Smooth muscle cell (in vitro differentiated cells): ENCODE data around the gene ST6GALNAC3. TPM values are rescaled to one million over a fixed set of nuclear protein-coding genes. Genes with fewer than 3 reads are reported as not detected.

ENCODE experiments used
- DNase-seq: peaks from one replicate; lab custom pipeline; 2025; ENCODE audit not compliant: unreplicated experiment; lab: John Stamatoyannopoulos, UW
- H2AFZ ChIP-seq: fragments of 200-600 bp; sonication (generic); 2 replicates; pipeline ENCODE4 v1.6.0; 2016; ENCODE audit warnings: antibody characterized with exemption, low read depth, mild to moderate bottlenecking
- H3F3A ChIP-seq: fragments of 200-600 bp; sonication (generic); 2 replicates; pipeline ENCODE4 v1.6.0; 2017; ENCODE audit warnings: antibody characterized with exemption, low read depth
- H3K27ac ChIP-seq: fragments of 200-600 bp; sonication (generic); 2 replicates; pipeline ENCODE4 v1.5.1; 2016; ENCODE audit warnings: low read depth, mild to moderate bottlenecking
- H3K27me3 ChIP-seq: fragments of 200-600 bp; sonication (generic); 2 replicates; pipeline ENCODE4 v1.6.1; 2016; ENCODE audit warnings: low read depth, mild to moderate bottlenecking
- H3K36me3 ChIP-seq: fragments of 200-600 bp; sonication (generic); 2 replicates; pipeline ENCODE4 v1.5.1; 2016; ENCODE audit warnings: low read depth
- H3K4me1 ChIP-seq: fragments of 200-600 bp; sonication (generic); 2 replicates; pipeline ENCODE4 v1.5.1; 2016; ENCODE audit warnings: low read depth
- H3K4me2 ChIP-seq: fragments of 200-600 bp; sonication (generic); 2 replicates; pipeline ENCODE4 v1.6.0; 2016; ENCODE audit warnings: mild to moderate bottlenecking
- H3K4me3 ChIP-seq: fragments of 200-600 bp; sonication (generic); 2 replicates; pipeline ENCODE4 v1.5.1; 2016; ENCODE audit warnings: mild to moderate bottlenecking
- H3K79me2 ChIP-seq: fragments of 200-600 bp; sonication (generic); 2 replicates; pipeline ENCODE4 v1.6.0; 2016; ENCODE audit warnings: low read depth, mild to moderate bottlenecking
- H3K9ac ChIP-seq: fragments of 200-600 bp; sonication (generic); 2 replicates; pipeline ENCODE4 v1.6.0; 2016; ENCODE audit warnings: low read depth
- H3K9me3 ChIP-seq: fragments of 200-600 bp; sonication (generic); replicated peaks from 2 replicates; pipeline ENCODE4 v1.5.1; 2016; ENCODE audit warnings: low read depth
- H4K20me1 ChIP-seq: fragments of 200-600 bp; sonication (generic); 2 replicates; pipeline ENCODE4 v1.6.0; 2016; ENCODE audit warnings: low read depth
- WGBS: methylation state at CpG from one replicate; pipeline ENCODE4 v1.1.7; 2016; ENCODE audit warnings: low lambda C conversion rate; 5-methylcytosine and 5-hydroxymethylcytosine counted together
- polyA plus RNA-seq: library from polyadenylated mRNA; unstranded; fragments of >200 nt; fragmentation: Nextera tagmentation; extraction: Ambion mirVana; gene quantifications from 2 replicates; pipeline ENCODE4 v1.2.1, GENCODE V29; 2016
- total RNA-seq: library from RNA; depleted of rRNA; stranded (reverse); fragments of >200 nt; gene quantifications from 2 replicates; pipeline ENCODE4 v1.2.3, GENCODE V29; 2014
- TF ChIP-seq, protein P1 (sequence below): fragments of 200-600 bp; sonication (generic); IDR thresholded peaks from 2 replicates; pipeline ENCODE4 v1.5.1; 2017; ENCODE audit warnings: borderline replicate concordance, mild to moderate bottlenecking, antibody characterized with exemption; ENCODE audit not compliant: insufficient read depth, poor library complexity, severe bottlenecking

ST6GALNAC3 gene
- total and polyA plus RNA-seq, 2 experiments from 2014 or later: 9.3 to 13.4 TPM

DNA sequence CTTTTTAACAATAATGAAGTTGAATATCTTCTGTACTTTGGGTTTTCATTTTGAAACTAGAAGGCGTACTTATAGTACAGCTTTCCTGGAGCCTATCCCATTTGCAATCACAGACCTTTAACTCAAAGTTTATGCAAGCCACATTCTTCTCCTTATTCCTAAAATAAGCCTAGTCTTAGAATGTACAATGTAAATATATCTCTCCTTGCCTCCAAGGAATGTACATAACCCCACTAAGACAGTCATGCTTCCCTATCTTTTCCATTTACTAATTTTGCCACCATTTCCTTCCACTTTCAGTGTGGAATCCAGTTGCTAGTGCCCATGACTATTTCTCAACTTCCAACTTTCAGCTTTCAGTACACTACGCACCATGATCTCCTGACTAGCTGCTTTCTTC, 327.6 kb downstream of the ST6GALNAC3 start:
- Histone ChIP-seq H3K9me3 (no peaks in the 10 kb centered on the region), H3K27ac (no peak overlapping the region), H3K79me2 (no peaks in the 10 kb centered on the region), H3K36me3 (no peaks in the 10 kb centered on the region), H3K27me3 (no peaks in the 10 kb centered on the region), H3K4me2 (no peak overlapping the region), H3K4me1 (no peaks in the 10 kb centered on the region), H3K9ac (no peak overlapping the region), H3K4me3 (no peak overlapping the region), H3F3A (no peaks in the 10 kb centered on the region), H2AFZ (no peak overlapping the region), H4K20me1 (no peaks in the 10 kb centered on the region)
- TF ChIP-seq, protein P1, sequence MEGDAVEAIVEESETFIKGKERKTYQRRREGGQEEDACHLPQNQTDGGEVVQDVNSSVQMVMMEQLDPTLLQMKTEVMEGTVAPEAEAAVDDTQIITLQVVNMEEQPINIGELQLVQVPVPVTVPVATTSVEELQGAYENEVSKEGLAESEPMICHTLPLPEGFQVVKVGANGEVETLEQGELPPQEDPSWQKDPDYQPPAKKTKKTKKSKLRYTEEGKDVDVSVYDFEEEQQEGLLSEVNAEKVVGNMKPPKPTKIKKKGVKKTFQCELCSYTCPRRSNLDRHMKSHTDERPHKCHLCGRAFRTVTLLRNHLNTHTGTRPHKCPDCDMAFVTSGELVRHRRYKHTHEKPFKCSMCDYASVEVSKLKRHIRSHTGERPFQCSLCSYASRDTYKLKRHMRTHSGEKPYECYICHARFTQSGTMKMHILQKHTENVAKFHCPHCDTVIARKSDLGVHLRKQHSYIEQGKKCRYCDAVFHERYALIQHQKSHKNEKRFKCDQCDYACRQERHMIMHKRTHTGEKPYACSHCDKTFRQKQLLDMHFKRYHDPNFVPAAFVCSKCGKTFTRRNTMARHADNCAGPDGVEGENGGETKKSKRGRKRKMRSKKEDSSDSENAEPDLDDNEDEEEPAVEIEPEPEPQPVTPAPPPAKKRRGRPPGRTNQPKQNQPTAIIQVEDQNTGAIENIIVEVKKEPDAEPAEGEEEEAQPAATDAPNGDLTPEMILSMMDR: no peak
- WGBS: 93% methylated on average over 2 of the region's 2 CpGs
- DNase-seq: no peak

DNA sequence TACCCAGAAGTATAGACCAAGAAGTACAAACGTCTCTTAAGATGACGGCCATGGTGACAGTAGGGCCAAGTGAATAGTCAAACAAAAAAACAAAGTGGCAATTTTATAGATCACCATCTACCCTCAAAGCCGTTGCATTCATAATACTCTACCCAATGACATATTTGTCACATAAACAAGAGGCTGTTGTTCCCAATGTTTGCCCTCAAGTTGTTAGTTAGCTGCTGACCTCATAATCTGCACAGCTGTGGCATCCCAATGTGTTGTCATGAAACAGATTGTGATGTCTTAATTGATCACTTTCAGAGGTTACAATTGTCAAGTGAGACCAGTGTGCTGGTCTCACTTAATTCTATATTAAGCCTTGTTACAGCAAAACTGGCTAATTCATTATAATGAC, 333.8 kb downstream of the ST6GALNAC3 start:
- H3F3A ChIP-seq: no peaks in the 10 kb centered on the region
- no peaks in the 10 kb centered on the region for H3K79me2 ChIP-seq
- WGBS: 94% methylated on average over 3 of the region's 3 CpGs
- H3K9ac ChIP-seq: no peak overlapping the region
- H3K36me3 ChIP-seq: no peaks in the 10 kb centered on the region
- no peak overlapping the region for H3K4me3 ChIP-seq
- no peak overlapping the region for H2AFZ ChIP-seq
- H4K20me1 ChIP-seq: no peaks in the 10 kb centered on the region
- H3K9me3 ChIP-seq: no peaks in the 10 kb centered on the region
- DNase-seq: no peak
- H3K27me3 ChIP-seq: no peaks in the 10 kb centered on the region
- H3K27ac ChIP-seq: no peak overlapping the region
- TF ChIP-seq, protein P1: no peak
- no peaks in the 10 kb centered on the region for H3K4me1 ChIP-seq
- H3K4me2 ChIP-seq: no peak overlapping the region

DNA sequence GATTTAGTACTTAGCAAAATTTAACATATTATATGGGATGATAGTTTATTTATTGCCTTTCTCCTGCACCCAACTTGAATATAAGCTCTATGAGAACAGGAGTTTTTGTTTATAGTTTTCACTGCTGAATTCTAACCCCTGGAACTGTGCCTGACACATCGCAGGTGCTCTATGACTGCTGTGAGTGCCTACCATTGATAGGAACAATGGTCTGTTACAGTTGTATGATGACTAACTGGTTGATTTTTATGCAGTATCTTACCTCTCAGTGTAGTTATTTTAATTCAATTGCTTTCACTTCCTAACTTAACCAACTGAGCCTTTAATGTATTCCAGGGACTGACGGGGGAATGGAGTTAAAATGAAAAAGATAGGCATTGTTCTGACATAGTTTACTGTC, 336.0 kb downstream of the ST6GALNAC3 start:
- Histone ChIP-seq H3K27me3 (no peaks in the 10 kb centered on the region), H3K4me1 (no peaks in the 10 kb centered on the region), H3K4me3 (no peak overlapping the region), H3K36me3 (no peaks in the 10 kb centered on the region), H3K9me3 (no peaks in the 10 kb centered on the region), H3K9ac (no peak overlapping the region), H3K27ac (no peak overlapping the region), H2AFZ (no peak overlapping the region), H3F3A (no peaks in the 10 kb centered on the region), H3K4me2 (no peak overlapping the region), H3K79me2 (no peaks in the 10 kb centered on the region), H4K20me1 (no peaks in the 10 kb centered on the region)
- WGBS: 91% methylated on average over 2 of the region's 2 CpGs
- TF ChIP-seq, protein P1: no peak
- no peak for DNase-seq

DNA sequence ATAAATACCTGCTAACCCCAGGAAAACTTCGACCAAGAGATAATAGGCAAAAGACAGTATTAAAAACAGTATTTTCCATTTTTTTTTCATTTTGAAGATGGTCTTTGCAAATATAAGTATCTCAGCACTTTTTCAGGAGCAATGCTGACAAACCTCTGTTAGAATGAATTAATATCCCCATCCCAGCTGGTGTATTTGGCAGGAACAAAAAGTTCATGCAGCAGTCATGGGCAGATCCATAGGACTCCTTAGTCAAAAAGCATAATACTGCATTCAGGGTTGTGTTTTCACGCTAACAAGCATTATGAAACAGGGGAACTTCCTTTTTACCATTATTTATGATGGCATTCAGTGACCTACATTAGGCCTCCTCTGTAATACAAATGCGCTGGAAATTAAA, 344.0 kb downstream of the ST6GALNAC3 start:
- Histone ChIP-seq H3K9me3 (no peaks in the 10 kb centered on the region), H3K27ac (no peak overlapping the region), H3K4me1 (no peaks in the 10 kb centered on the region), H3K4me2 (no peak overlapping the region), H3K4me3 (no peak overlapping the region), H2AFZ (no peak overlapping the region), H3K27me3 (no peaks in the 10 kb centered on the region), H4K20me1 (no peaks in the 10 kb centered on the region), H3K79me2 (no peaks in the 10 kb centered on the region), H3K9ac (no peak overlapping the region), H3K36me3 (no peaks in the 10 kb centered on the region), H3F3A (no peaks in the 10 kb centered on the region)
- DNase-seq: no peak
- WGBS: 97% methylated on average over 3 of the region's 3 CpGs
- TF ChIP-seq, protein P1: no peak
